Measurements from ENCODE around the gene SERPINE2. TPM values are rescaled to one million over a fixed set of nuclear protein-coding genes. Genes with fewer than 3 reads are reported as not detected.

SERPINE2 gene
- total RNA-seq, 6 experiments from 2014 or later = 1.2 to 5.1 (median 2.1) TPM

GRCh38 chr2:223952280-223952968, 86.7 kb downstream of the SERPINE2 start:
- DNase-seq (no peak), ATAC-seq (no peak)
- no peak for TF ChIP-seq POLR2A (IDR thresholded peaks at IDR 0.05)
- TF ChIP-seq CTCF (IDR thresholded peaks at IDR 0.05) = no peak
- no peaks in the 10 kb centered on the region for H3K27me3 ChIP-seq
- 81% methylated on average over 6 of the region's 6 CpGs for WGBS (ENCODE audit: insufficient coverage, low coverage, low lambda C conversion rate, missing lambda C conversion rate)
- intact Hi-C loops (cut with DNase I) = loop anchor here in 1 of 2 donors (10.0 kb wide), 1 partner anchor 48 kb away; no protein-coding TSS in a partner anchor
- H3K4me1 ChIP-seq = no peaks in the 10 kb centered on the region
- H3K4me3 ChIP-seq = no peak overlapping the region
- H3K36me3 ChIP-seq = no peaks in the 10 kb centered on the region
- H3K27ac ChIP-seq = no peak overlapping the region
- no peaks in the 10 kb centered on the region for H3K9me3 ChIP-seq

DNA sequence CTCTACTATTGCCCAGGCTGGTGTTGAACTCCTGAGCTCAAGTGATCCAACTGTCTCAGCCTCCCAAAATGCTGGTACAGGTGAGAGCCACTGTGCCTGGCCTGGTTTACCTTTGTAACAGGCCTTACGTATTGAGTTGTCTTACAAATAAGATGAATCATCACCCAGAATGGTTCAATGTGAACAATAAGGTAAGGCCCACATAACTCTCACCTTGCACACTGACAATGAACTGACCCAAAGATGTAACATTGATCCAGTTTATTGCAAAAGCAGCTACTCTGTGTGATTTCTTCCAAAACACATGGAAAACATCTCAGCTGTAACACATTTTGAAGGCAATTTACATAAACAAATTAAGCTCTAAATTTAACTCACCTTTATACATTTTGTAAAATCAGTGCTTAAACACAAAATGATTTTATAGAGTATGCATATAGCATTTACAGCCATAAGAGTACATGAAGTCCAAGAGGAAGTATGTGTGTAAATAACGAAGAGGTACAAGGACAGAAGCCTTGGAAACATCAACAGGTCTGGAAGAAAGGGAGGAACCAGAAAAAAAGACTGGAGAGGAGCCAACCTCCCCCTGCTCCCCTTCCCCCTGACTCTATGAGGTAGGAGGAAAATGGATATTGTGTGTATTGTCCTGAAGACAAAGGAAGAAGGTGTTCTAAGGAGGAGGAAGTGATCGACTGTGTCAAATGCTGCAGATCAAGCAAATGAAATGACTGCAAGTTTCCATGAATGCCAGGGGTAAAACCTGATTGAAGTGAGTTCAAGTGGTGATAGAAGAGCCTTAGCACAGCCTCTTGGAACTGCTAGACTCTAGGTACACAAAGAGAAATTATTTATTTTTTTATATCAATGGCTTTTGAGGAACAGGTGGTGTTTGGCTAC, 88.4 kb downstream of the SERPINE2 start:
- 50% methylated on average over 3 of the region's 3 CpGs for WGBS (ENCODE audit: insufficient coverage, low coverage, low lambda C conversion rate, missing lambda C conversion rate)
- Histone ChIP-seq H3K4me1 (no peaks in the 10 kb centered on the region), H3K4me3 (no peak overlapping the region), H3K27me3 (no peaks in the 10 kb centered on the region), H3K9me3 (no peaks in the 10 kb centered on the region), H3K27ac (no peak overlapping the region), H3K36me3 (no peaks in the 10 kb centered on the region)
- ATAC-seq (peak in 2 of 4 donors; percentile 39 to 64), DNase-seq (no peak)
- intact Hi-C loops (cut with DNase I) = loop anchor here in 1 of 2 donors (10.0 kb wide), 1 partner anchor 46 kb away; no protein-coding TSS in a partner anchor
- TF ChIP-seq CTCF (IDR thresholded peaks at IDR 0.05) (no peak), POLR2A (IDR thresholded peaks at IDR 0.05) (no peak)

DNA sequence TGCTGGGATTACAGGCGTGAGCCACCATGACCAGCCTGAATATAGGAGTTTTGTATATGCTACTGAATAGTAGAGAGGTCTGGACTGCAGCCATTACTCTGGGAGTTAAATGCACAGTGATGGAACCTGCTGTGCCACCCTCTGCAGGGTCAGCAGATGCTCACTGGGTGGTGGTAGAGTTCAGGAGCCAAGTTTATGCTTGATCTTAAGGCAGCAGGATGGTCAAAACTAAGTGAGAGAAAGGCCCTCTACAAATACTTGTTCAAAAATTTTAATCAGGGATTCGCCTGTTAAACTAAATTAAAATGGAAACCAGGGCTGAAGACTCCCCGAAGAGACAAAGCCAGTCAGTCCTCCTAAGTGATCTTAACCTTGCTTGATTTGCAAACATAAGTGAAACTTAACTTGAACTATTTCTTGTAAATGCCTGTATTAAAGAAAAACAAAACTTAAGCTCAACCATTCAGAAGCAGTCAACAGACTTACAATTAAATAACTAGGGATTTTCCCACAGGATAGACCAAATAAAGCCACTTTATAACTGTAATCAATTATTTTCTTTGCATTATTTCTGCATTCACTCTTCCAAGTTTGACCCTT, 89.7 kb downstream of the SERPINE2 start:
- Histone ChIP-seq H3K4me3 (no peak overlapping the region), H3K36me3 (no peaks in the 10 kb centered on the region), H3K27me3 (no peaks in the 10 kb centered on the region), H3K4me1 (no peaks in the 10 kb centered on the region), H3K9me3 (no peaks in the 10 kb centered on the region), H3K27ac (no peak overlapping the region)
- 64% methylated on average over 2 of the region's 3 CpGs for WGBS (ENCODE audit: insufficient coverage, low coverage, low lambda C conversion rate, missing lambda C conversion rate)
- ATAC-seq = no peak
- TF ChIP-seq POLR2A (IDR thresholded peaks at IDR 0.05) (no peak), CTCF (IDR thresholded peaks at IDR 0.05) (no peak)
- DNase-seq = no peak
- intact Hi-C loops (cut with DNase I) = no loop called here

- intact Hi-C loops (cut with DNase I) = no loop called here
Measured at GRCh38 chr2:223947711-223948205, 91.3 kb downstream of the SERPINE2 start.

More at GRCh38 chr2:223947711-223948205, 91.3 kb downstream of the SERPINE2 start:
- DNase-seq = no peak
- 68% methylated on average over 5 of the region's 5 CpGs for WGBS (ENCODE audit: insufficient coverage, low coverage, low lambda C conversion rate, missing lambda C conversion rate)
- Histone ChIP-seq H3K4me3 (no peak overlapping the region), H3K27ac (no peak overlapping the region), H3K4me1 (peaks cover 0 to 9% (median 0%) of the 10 kb centered on the region in 4 donors), H3K27me3 (no peaks in the 10 kb centered on the region), H3K9me3 (no peaks in the 10 kb centered on the region), H3K36me3 (no peaks in the 10 kb centered on the region)
- no peak for TF ChIP-seq CTCF (IDR thresholded peaks at IDR 0.05)
- TF ChIP-seq POLR2A (IDR thresholded peaks at IDR 0.05) = no peak
- no peak for ATAC-seq
